IMR-90 (cell line): ENCODE data around the gene NOS1AP.
"Not testable (repeated sequence)": the region's sequence is repeated elsewhere in the genome, so short reads cannot be mapped to it uniquely, and the experiment has no call there.

Source experiments
- BHLHE40 ChIP-seq: fragments of 150-350 bp; IDR thresholded peaks from 2 replicates; pipeline ENCODE4 v1.6.1; 2016; ENCODE audit warnings: mild to moderate bottlenecking, low read depth, low read length
- CEBPB ChIP-seq: IDR thresholded peaks from 2 replicates; pipeline ENCODE4 v1.6.1; 2012; ENCODE audit warnings: low read depth, low read length, improper control_type of control experiment
- CTCF ChIP-seq: conservative IDR thresholded peaks from 2 replicates; pipeline ENCODE4 v1.5.1; 2012; ENCODE audit warnings: mild to moderate bottlenecking, low read depth, low read length, improper control_type of control experiment
- ELK1 ChIP-seq: fragments of 150-350 bp; IDR thresholded peaks from 2 replicates; pipeline ENCODE4 v1.6.1; 2016; ENCODE audit warnings: low read depth, mild to moderate bottlenecking, low read length, moderate library complexity, borderline replicate concordance
- FOS ChIP-seq: fragments of 150-350 bp; IDR thresholded peaks from 2 replicates; pipeline ENCODE4 v1.6.1; 2016; ENCODE audit warnings: low read depth, low read length
- MAFK ChIP-seq: IDR thresholded peaks from 2 replicates; pipeline ENCODE4 v1.6.1; 2012; ENCODE audit warnings: low read depth, low read length, improper control_type of control experiment
- MAZ ChIP-seq: IDR thresholded peaks from 2 replicates; pipeline ENCODE4 v1.6.1; 2012; ENCODE audit warnings: low read depth, mild to moderate bottlenecking, low read length, improper control_type of control experiment, moderate library complexity, borderline replicate concordance
- MXI1 ChIP-seq: IDR thresholded peaks from 2 replicates; pipeline ENCODE4 v1.6.1; 2012; ENCODE audit warnings: low read depth, mild to moderate bottlenecking, low read length, moderate library complexity, borderline replicate concordance
- POLR2A ChIP-seq: IDR thresholded peaks from 2 replicates; pipeline ENCODE4 v1.6.1; 2012; ENCODE audit warnings: mild to moderate bottlenecking, low read depth, low read length
- RAD21 ChIP-seq: IDR thresholded peaks from 2 replicates; pipeline ENCODE4 v1.6.1; 2012; ENCODE audit warnings: low read length, improper control_type of control experiment
- RFX5 ChIP-seq: IDR thresholded peaks from 2 replicates; pipeline ENCODE4 v1.8.0; 2012; ENCODE audit warnings: low read depth, mild to moderate bottlenecking, low read length, moderate library complexity
- SMC3 ChIP-seq: fragments of 150-350 bp; IDR thresholded peaks from 2 replicates; pipeline ENCODE4 v1.6.1; 2016; ENCODE audit warnings: low read depth, mild to moderate bottlenecking, antibody characterized with exemption, low read length, moderate library complexity
- USF2 ChIP-seq: fragments of 150-350 bp; IDR thresholded peaks from 2 replicates; pipeline ENCODE4 v1.6.1; 2017; ENCODE audit warnings: mild to moderate bottlenecking, antibody characterized with exemption, low read length, low read depth

GRCh38 chr1:162066836-162067235, 2.7 kb upstream of the NOS1AP start:
- TF ChIP-seq CTCF, MXI1, POLR2A, SMC3, MAFK, USF2, BHLHE40, RAD21, RFX5, ELK1, MAZ, CEBPB, FOS: not testable (repeated sequence)
